IMR-90 (cell line): ENCODE data around the gene CELA3A.

ENCODE experiments used
- CEBPB ChIP-seq: IDR thresholded peaks from 2 replicates; pipeline ENCODE4 v1.6.1; 2012; ENCODE audit warnings: low read depth, low read length, improper control_type of control experiment
- CTCF ChIP-seq: conservative IDR thresholded peaks from 2 replicates; pipeline ENCODE4 v1.5.1; 2012; ENCODE audit warnings: mild to moderate bottlenecking, low read depth, low read length, improper control_type of control experiment
- FOS ChIP-seq: fragments of 150-350 bp; IDR thresholded peaks from 2 replicates; pipeline ENCODE4 v1.6.1; 2016; ENCODE audit warnings: low read depth, low read length
- MXI1 ChIP-seq: IDR thresholded peaks from 2 replicates; pipeline ENCODE4 v1.6.1; 2012; ENCODE audit warnings: low read depth, mild to moderate bottlenecking, low read length, moderate library complexity, borderline replicate concordance
- NFE2L2 ChIP-seq: fragments of 150-350 bp; IDR thresholded peaks from 2 replicates; pipeline ENCODE4 v1.6.1; 2016; ENCODE audit warnings: low read depth, mild to moderate bottlenecking, low read length
- POLR2A ChIP-seq: IDR thresholded peaks from 2 replicates; pipeline ENCODE4 v1.6.1; 2012; ENCODE audit warnings: mild to moderate bottlenecking, low read depth, low read length
- RAD21 ChIP-seq: IDR thresholded peaks from 2 replicates; pipeline ENCODE4 v1.6.1; 2012; ENCODE audit warnings: low read length, improper control_type of control experiment
- TF ChIP-seq, protein P1 (sequence below): fragments of 150-350 bp; IDR thresholded peaks from 2 replicates; pipeline ENCODE4 v1.6.1; 2017; ENCODE audit warnings: mild to moderate bottlenecking, antibody characterized with exemption, low read length, low read depth
- TF ChIP-seq, protein P2 (sequence below): fragments of 150-350 bp; IDR thresholded peaks from 2 replicates; pipeline ENCODE4 v1.6.1; 2016; ENCODE audit warnings: low read depth, mild to moderate bottlenecking, low read length, moderate library complexity, borderline replicate concordance

DNA sequence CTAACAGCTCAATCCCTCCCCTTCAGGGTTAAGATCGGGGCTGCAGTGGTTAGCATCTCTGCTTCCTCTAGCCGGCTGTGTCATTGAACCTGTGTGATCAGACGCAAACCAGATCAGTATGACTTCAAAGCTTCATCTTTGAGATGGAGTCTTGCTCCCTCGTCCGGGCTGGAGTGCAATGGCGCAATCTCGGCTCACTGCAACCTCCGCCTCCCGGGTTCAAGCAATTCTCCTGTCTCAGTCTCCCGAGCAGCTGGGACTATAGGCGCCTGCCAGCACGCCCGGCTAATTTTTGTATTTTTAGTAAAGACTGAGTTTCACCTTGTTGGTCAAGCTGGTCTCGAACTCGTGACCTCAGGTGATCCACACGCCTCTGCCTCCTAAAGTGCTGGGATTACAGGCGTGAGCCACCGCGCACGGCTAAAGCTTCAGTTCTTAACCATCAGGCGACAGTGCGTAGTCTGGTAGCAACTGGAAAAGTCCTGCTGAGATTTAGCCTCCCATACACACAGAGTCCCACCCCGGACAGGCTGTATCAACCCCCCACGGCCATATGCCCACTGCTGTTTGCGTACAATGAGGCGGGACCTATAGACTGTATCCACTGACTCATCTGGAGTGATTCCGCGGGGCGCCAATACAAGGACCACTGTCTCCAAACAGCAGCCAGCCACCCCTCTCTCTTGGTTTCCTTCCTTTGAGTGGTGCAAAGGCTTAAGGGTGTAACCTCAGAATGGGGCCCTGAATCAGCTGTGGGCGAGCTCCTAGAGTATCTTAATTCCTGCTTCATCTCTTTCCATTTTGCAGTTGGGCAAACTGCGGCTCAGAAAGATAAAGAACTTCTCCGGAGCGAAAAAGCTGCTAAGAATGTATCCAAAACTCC lies 23.3 kb downstream of the CELA3A start:
- TF ChIP-seq, protein P1, sequence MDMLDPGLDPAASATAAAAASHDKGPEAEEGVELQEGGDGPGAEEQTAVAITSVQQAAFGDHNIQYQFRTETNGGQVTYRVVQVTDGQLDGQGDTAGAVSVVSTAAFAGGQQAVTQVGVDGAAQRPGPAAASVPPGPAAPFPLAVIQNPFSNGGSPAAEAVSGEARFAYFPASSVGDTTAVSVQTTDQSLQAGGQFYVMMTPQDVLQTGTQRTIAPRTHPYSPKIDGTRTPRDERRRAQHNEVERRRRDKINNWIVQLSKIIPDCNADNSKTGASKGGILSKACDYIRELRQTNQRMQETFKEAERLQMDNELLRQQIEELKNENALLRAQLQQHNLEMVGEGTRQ: peak; percentile 3; the same call in 1 of the 2 replicates
- TF ChIP-seq RAD21 (no peak), NFE2L2 (no peak), FOS (peak; percentile 37; the same call in 1 of the 2 replicates), CTCF (no peak), POLR2A (no peak), MXI1 (no peak), CEBPB (peak; percentile 61; the same call in 1 of the 2 replicates)
- TF ChIP-seq, protein P2, sequence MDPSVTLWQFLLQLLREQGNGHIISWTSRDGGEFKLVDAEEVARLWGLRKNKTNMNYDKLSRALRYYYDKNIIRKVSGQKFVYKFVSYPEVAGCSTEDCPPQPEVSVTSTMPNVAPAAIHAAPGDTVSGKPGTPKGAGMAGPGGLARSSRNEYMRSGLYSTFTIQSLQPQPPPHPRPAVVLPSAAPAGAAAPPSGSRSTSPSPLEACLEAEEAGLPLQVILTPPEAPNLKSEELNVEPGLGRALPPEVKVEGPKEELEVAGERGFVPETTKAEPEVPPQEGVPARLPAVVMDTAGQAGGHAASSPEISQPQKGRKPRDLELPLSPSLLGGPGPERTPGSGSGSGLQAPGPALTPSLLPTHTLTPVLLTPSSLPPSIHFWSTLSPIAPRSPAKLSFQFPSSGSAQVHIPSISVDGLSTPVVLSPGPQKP: no peak
